ENCODE data around the gene FAS. TPM values are rescaled to one million over a fixed set of nuclear protein-coding genes. Genes with fewer than 3 reads are reported as not detected.

Gene FAS
- total and polyA plus RNA-seq, 9 of the 15 experiments (the other 6 are each of a cell fraction or from before 2014, with no cell fraction given) = 0.08 to 0.62 (median 0.37) TPM

DNA sequence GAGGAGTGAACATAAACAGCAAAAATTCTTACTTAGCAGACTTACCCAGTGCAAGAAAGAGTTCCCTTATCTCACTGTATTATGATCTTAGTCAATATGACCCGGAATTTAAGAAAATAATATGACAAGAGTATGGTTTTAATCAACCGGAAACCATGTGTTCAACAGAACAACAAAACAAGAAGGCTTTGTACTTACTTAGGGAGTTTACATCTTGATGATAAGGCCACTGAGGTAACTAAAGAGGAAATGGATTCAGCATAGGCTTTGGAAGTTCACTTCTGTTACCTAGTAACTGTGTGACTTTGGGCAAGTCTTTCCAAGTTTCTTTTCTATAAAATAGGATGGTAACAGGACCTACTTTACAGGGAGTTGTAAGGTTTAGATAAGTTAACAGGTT lies 7.4 kb upstream of the FAS start (continued):
- TF ChIP-seq, protein P1, sequence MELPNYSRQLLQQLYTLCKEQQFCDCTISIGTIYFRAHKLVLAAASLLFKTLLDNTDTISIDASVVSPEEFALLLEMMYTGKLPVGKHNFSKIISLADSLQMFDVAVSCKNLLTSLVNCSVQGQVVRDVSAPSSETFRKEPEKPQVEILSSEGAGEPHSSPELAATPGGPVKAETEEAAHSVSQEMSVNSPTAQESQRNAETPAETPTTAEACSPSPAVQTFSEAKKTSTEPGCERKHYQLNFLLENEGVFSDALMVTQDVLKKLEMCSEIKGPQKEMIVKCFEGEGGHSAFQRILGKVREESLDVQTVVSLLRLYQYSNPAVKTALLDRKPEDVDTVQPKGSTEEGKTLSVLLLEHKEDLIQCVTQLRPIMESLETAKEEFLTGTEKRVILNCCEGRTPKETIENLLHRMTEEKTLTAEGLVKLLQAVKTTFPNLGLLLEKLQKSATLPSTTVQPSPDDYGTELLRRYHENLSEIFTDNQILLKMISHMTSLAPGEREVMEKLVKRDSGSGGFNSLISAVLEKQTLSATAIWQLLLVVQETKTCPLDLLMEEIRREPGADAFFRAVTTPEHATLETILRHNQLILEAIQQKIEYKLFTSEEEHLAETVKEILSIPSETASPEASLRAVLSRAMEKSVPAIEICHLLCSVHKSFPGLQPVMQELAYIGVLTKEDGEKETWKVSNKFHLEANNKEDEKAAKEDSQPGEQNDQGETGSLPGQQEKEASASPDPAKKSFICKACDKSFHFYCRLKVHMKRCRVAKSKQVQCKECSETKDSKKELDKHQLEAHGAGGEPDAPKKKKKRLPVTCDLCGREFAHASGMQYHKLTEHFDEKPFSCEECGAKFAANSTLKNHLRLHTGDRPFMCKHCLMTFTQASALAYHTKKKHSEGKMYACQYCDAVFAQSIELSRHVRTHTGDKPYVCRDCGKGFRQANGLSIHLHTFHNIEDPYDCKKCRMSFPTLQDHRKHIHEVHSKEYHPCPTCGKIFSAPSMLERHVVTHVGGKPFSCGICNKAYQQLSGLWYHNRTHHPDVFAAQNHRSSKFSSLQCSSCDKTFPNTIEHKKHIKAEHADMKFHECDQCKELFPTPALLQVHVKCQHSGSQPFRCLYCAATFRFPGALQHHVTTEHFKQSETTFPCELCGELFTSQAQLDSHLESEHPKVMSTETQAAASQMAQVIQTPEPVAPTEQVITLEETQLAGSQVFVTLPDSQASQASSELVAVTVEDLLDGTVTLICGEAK (IDR thresholded peaks at IDR 0.05) = no peak
- TF ChIP-seq, protein P1 (CRISPR knock-in tag; IDR thresholded peaks at IDR 0.05) = no peak
- TF ChIP-seq ZNF224 (CRISPR knock-in tag; IDR thresholded peaks at IDR 0.05) = no peak
- no peak for TF ChIP-seq FUS (optimal IDR thresholded peaks at IDR 0.05; ENCODE audit: low read depth, low read length)

Data from K562 (cell line).